VCaP (cell line): Measurements from ENCODE around the gene KCP.

Experiments used
- H3K27ac ChIP-seq: fragments of 450-650 bp; 2 replicates; pipeline ENCODE4 v1.5.1; 2017
- TF ChIP-seq, protein P1 (sequence below): fragments of 450-650 bp; conservative IDR thresholded peaks from 2 replicates; pipeline ENCODE4 v1.5.1; 2017; ENCODE audit warnings: mild to moderate bottlenecking, moderate library complexity

KCP gene

DNA sequence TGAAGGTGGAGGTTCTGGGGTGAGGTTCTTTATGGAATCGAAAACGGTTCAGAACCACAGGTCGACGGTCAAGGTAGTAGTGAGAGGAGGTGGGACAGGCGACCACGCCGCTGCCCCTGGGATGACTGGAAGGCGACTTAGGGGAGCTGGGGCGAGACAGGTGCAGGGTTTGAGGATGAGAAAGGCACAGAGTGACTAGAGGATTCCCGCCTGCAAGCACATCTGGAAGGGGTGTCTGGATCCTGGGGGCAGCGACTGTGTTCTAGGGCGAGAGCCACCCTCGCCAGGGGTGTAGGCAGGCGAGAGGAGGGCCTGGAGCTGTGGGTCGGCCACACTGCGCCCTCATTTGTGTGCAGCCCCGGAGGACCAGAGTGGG is 26.8 kb upstream of the KCP start:
- TF ChIP-seq, protein P1, sequence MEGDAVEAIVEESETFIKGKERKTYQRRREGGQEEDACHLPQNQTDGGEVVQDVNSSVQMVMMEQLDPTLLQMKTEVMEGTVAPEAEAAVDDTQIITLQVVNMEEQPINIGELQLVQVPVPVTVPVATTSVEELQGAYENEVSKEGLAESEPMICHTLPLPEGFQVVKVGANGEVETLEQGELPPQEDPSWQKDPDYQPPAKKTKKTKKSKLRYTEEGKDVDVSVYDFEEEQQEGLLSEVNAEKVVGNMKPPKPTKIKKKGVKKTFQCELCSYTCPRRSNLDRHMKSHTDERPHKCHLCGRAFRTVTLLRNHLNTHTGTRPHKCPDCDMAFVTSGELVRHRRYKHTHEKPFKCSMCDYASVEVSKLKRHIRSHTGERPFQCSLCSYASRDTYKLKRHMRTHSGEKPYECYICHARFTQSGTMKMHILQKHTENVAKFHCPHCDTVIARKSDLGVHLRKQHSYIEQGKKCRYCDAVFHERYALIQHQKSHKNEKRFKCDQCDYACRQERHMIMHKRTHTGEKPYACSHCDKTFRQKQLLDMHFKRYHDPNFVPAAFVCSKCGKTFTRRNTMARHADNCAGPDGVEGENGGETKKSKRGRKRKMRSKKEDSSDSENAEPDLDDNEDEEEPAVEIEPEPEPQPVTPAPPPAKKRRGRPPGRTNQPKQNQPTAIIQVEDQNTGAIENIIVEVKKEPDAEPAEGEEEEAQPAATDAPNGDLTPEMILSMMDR: no peak
- peak overlapping the region; percentile 74 for H3K27ac ChIP-seq

DNA sequence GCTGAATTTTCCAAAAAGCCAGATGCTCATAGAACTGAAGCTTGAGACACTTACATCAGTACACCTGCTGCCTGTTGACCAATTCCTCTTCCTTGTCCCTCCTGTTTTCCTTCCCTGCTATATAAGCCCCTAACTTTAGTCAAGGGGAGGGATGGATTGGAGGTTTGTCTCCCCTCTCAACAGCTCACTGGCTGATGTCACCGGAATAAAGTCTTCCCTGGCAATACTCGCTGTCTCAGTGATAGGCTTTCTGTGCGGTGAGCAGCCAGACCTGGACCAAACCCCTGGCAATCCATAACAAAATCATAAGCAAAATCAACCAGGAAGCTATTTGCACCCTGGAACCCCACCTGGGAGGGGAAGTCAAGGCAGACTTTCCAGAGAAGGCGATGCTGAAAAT is 26.3 kb upstream of the KCP start:
- TF ChIP-seq, protein P1: no peak
- H3K27ac ChIP-seq: peak overlapping the region; percentile 74

DNA sequence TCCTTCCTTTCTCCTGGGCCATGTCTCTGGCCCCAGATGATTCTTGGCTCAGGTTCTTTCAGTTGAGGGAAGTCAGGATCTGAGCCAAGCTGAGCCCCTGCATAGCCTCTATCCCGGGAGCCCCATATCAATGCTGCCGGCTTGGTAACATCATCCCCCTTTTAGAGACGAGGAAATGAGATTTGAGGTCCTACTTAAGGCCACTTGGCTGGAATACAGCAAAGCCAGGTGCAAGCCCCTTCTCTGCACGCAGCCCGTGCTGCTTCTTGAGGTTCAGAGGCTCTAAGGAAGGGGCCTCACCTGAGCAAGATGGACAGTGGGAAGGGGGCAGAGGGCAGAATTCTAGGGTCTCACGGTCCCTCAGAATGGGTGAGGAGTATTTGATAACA is 24.8 kb upstream of the KCP start:
- TF ChIP-seq, protein P1: no peak

DNA sequence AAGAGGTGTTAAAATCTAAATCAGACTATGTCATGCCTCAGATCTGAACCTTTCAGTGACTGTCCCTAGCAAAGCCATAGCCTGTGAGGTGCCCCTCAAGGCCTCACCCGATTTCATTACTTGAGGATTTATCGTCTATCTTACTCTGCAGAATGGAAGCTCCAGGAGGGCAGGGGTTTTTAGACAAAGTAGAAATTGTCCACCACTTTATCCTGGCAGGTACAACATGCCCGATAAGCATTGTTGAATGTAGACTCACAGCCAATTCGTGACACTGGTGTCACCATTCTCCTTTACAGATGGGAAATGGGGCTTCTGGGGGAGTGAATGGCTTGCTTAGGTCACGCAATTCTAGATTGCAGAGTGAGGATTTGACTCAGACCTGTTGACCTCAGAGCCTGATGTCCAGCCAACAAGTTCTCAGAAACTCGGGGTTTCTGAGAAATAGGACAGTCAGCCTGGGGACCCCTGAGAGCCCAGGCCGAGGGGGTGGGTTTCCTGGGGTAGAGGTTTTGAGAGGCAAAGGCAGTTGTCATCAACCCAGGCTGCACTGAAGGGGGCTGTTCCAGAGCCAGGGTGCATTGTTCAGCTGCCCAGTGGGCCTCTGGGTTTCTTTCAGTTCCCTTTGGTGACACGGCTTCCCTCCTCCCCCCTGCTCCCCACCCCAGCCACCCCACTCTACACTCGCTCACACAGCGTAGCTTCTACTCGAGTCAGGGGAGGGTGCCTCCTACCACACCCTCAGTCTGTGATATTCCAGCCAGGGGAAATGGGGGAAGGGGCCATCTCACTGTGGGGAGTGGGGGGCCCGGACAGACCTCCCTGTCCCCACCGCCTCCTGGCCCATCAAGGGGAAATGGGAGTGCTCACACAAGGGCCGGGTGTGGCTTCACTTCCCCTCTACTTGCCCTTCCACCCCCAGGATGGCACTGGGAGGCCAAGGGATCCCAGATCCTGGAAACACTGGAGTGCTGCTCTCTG is 24.1 kb upstream of the KCP start:
- TF ChIP-seq, protein P1: no peak
- H3K27ac ChIP-seq: no peak overlapping the region

More for the DNA sequence above, 24.8 kb upstream of the KCP start:
- H3K27ac ChIP-seq: no peak overlapping the region

DNA sequence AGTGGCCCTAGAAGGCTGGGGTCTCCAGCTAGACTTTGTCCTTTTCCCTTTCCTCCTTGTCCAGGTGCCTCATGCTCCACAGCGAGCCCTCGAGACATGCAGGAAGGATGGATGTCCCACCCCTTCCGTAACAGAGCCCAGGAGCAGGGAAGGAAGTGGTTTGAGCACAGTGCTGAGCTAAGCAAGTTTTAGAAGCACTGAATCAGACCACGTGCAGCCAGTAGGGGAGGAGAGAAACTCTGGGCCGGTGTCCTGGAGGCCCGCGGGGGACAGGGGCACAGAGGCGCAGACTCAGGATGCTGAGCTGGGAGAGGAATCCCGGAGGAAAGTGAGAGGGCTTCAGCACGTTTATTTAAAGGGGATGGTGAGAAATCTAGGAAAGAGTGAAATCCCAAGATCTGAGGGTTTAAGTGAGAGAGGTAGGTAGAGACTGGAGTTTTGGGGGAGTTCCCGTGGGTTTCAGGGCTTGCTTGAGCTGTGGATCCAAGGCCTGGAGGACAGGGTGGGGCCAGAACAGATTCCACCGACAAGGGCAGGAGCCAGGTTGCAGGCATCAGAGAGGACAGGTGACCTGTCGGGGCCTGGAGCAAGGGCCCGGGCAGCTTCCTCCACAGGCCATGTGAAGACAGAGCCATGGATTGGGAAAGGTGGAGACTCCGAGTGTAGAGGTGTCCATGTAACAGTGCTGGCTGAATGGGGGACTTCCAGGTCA is 22.8 kb upstream of the KCP start:
- TF ChIP-seq, protein P1: no peak
- no peak overlapping the region for H3K27ac ChIP-seq

DNA sequence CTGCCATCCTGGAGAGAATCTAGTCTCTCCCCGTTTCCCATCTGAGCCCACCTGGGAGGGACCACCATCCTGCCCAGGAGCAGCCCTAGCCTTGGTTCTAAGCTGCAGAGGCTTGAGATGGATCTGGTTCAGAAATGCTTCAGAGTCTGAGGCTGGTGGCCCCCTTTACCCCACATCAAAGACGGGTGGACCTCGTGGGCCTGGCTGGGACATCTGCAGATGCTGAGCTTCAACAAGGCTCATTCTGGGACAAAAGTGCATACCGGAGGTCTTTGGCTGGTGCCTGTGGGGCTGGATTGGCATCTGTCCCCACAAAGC is 22.3 kb upstream of the KCP start:
- H3K27ac ChIP-seq: no peak overlapping the region
- TF ChIP-seq, protein P1: no peak

DNA sequence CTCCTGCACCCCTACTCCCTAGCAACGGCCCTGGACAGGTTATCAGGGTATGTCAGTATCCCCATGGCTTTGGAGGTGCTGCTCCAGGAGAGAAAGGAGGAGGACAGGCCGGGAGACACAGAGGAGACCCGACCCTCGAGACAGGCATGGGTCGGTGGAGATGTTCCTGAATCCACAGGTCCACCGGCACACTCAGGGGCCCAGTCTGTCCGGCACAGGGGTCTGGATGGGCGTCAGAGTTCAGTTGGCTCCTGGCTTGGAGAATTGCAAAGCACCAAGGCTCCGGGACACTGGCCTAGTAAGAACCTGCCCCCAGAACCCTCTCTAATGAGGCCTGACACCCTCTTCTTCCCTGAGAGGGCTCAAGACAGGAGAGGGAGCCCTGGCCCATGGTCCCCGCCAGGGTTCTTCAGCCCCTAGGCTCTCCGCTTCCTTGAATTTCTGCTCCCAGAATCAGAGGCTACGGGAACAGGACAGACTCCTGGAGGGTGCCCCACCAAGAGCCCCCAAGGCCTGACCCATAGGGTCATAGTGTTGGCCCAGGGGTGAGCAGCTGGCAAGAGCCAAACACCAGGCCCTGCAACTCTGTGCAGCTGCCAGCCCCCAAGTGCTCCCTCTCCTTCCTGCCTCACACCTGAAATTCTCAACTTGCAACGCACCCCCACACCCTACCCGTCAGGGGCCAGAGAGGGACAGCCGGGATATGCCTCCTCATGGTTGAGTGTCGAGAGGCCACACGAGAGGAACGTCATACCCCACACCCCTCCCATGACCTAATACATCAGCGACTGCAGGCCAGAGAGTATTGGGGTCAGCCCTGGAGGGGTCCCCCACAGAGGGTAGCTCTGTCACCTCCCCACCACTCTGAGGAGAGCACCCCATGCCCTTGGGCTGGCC is 21.7 kb upstream of the KCP start:
- no peak overlapping the region for H3K27ac ChIP-seq
- TF ChIP-seq, protein P1: no peak
